ENCODE data around the gene PPFIBP2. TPM values are rescaled to one million over a fixed set of nuclear protein-coding genes. Genes with fewer than 3 reads are reported as not detected.

The PPFIBP2 gene
- 0.65 TPM in 1 of 2 replicates, not detected in the other for polyA plus RNA-seq

GRCh38 chr11:7513234-7514098 is at the start of gene PPFIBP2:
Gene PPFIBP2, plus strand, starts transcription at chr11:7513999. Its CDS starts 35,477 bp downstream, at chr11:7549476.

DNA sequence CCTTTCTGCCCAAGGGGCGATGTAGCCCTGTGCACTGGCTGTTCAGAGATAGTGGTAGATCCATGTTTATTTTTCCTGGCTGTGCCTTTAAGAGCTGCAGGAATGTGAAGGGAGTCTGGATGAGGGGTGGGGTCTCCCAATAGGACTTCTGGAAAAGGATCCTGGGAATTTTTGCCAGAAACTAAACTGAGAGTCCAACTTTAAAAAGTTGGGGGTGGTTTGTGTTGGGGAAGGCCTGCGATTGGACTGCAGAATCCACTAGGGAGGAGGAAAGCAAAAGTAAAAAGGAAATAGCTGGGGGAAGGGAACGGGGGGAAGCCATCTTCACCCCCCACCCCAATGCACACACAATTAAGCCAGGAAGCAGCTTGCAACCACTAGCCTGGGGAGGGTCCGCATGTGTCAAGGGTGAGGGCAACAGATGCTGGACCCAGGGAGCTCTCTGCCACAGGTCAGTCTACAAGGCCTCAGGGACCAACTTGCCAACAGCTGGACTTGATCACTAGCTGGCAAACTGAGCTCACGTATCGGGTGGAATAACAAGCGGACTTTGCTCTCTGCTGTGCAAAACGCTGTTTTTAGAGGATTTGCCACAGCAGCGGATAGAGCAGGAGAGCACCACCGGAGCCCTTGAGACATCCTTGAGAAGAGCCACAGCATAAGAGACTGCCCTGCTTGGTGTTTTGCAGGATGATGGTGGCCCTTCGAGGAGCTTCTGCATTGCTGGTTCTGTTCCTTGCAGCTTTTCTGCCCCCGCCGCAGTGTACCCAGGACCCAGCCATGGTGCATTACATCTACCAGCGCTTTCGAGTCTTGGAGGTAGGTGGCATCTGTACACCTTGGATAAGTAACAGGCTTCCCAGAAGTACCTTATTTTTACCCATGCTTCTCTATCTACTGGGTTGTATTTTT is 28.4 kb upstream of the PPFIBP2 start, which contains the start of gene OLFML1:
Gene OLFML1 (plus strand): TSS at position 321 of the 912 bp plus-strand sequence. CDS start 370 bp downstream, at position 691.

DNA sequence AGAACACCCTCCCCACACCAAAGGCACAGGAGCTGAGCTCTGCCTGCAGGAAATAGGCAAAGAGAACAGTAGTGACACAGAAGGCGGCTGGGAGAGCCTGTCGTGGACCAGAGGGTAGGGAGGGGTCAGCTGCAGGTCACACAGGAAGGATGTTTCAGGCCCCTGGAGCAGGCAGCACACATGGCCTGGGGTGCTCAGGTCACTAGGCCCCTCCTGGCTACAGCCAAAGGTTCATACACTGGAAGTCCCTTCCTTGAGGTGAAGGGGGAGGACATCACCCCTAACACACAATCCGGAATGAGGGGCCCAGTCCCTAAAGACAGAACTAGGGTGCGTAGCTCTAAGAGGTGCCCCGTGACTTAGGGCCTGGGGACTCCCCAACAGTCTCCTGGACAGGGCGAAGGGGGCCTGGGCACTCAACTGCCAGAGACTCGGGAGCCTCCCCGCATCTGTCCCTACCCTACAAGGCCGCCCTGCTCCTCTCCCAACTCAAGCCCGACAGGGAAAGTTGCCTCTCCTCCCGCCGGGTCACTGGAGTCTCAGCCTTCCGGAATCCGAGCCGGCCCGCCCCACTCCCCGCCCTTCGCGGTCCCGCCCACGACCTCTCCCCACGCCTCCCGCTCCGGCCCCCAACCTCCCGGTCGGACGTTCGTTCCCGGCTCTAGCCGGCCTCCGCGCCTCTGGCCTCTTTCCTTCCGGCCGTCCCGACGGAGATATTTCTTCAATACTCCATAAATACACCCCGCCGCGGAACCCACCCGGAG is 159.3 kb downstream of the PPFIBP2 start, which contains the start of gene CYB5R2:
Gene CYB5R2 (minus strand): TSS at position 541 of the 764 bp plus-strand sequence. CDS start 675 bp downstream, outside the sequence.

Other genes starting within 250 kb of the PPFIBP2 start
- 1.5 TPM in 1 of 2 replicates, not detected in the other for gene OLFML1, start 28.5 kb upstream of the PPFIBP2 start, polyA plus RNA-seq
- not detected in 2 replicates for gene CYB5R2, start 159.5 kb downstream of the PPFIBP2 start, polyA plus RNA-seq
- not detected in 2 replicates for gene OVCH2, start 192.5 kb downstream of the PPFIBP2 start, polyA plus RNA-seq

All from Purkinje cell (primary cell).